Hepatic stellate cell (primary cell): Measurements from ENCODE around the gene ZSCAN21.
"Not testable (repeated sequence)": the region's sequence is repeated elsewhere in the genome, so short reads cannot be mapped to it uniquely, and the experiment has no call there.

ENCODE experiments used
- DNase-seq: peaks from one replicate; pipeline ENCODE4 v3.0.0; 2011; ENCODE audit warnings: low spot score

Gene ZSCAN21

GRCh38 chr7:100049441-100050291 lies at the start of gene ZSCAN21:
Gene ZSCAN21, plus strand, starts transcription at chr7:100049774. Its CDS starts 7,233 bp downstream, at chr7:100057007.
- peak; percentile 93 for DNase-seq

- no peak for DNase-seq
These were observed 49.3 kb upstream of the ZSCAN21 start for GRCh38 chr7:100000239-100000638.

- DNase-seq, result no peak
These were observed 45.6 kb upstream of the ZSCAN21 start for GRCh38 chr7:100003711-100004661.

GRCh38 chr7:100007887-100008286 lies 41.7 kb upstream of the ZSCAN21 start:
- no peak for DNase-seq

- DNase-seq, result no peak
These were observed 41.0 kb upstream of the ZSCAN21 start for GRCh38 chr7:100008525-100008924.

GRCh38 chr7:100009952-100010351 lies 39.6 kb upstream of the ZSCAN21 start:
- not testable (repeated sequence) for DNase-seq

GRCh38 chr7:100010901-100011300 lies 38.7 kb upstream of the ZSCAN21 start:
- DNase-seq, result no peak

GRCh38 chr7:100011516-100011915 lies 38.1 kb upstream of the ZSCAN21 start:
- no peak for DNase-seq

GRCh38 chr7:100012385-100013327 lies 36.9 kb upstream of the ZSCAN21 start:
- not testable (repeated sequence) for DNase-seq

- DNase-seq, result no peak
These were observed 36.3 kb upstream of the ZSCAN21 start for GRCh38 chr7:100013328-100013676.

- DNase-seq, result peak; percentile 95
These were observed 34.1 kb upstream of the ZSCAN21 start, which contains the start of gene ZKSCAN1 for GRCh38 chr7:100015232-100016214. Gene ZKSCAN1, plus strand, starts transcription at chr7:100015596. Its CDS starts 7,911 bp downstream, at chr7:100023507.

GRCh38 chr7:100016215-100016901 lies 33.2 kb upstream of the ZSCAN21 start:
- DNase-seq, result peak; percentile 45

GRCh38 chr7:100017300-100017699 lies 32.3 kb upstream of the ZSCAN21 start:
- no peak for DNase-seq

GRCh38 chr7:100017875-100018274 lies 31.7 kb upstream of the ZSCAN21 start:
- DNase-seq, result no peak

- no peak for DNase-seq
These were observed 29.7 kb upstream of the ZSCAN21 start for GRCh38 chr7:100019908-100020307.

- DNase-seq, result no peak
These were observed 28.3 kb upstream of the ZSCAN21 start for GRCh38 chr7:100021297-100021696.

- no peak for DNase-seq
These were observed 27.0 kb upstream of the ZSCAN21 start for GRCh38 chr7:100022621-100023020.

- no peak for DNase-seq
These were observed 26.0 kb upstream of the ZSCAN21 start for GRCh38 chr7:100023526-100023925.

GRCh38 chr7:100024020-100024619 lies 25.5 kb upstream of the ZSCAN21 start:
- no peak for DNase-seq
